K562 (cell line): ENCODE measurements around the gene SHISA6.

Source experiments
- KLF13 ChIP-seq: fragments of 450-650 bp; IDR thresholded peaks from 2 replicates; pipeline ENCODE4 v1.6.1; 2016; ENCODE audit warnings: missing genetic modification characterization, low read depth, mild to moderate bottlenecking, missing compliant biosample characterization, moderate library complexity, borderline replicate concordance
- MTA1 ChIP-seq: fragments of 450-650 bp; IDR thresholded peaks from 2 replicates; pipeline ENCODE4 v1.6.1; 2017; ENCODE audit warnings: borderline replicate concordance
- STAT5B ChIP-seq: fragments of 250-450 bp; sonication (Bioruptor Pico); IDR thresholded peaks from 2 replicates; pipeline ENCODE4 v1.8.0; 2021; ENCODE audit warnings: mild to moderate bottlenecking, inconsistent platforms

DNA sequence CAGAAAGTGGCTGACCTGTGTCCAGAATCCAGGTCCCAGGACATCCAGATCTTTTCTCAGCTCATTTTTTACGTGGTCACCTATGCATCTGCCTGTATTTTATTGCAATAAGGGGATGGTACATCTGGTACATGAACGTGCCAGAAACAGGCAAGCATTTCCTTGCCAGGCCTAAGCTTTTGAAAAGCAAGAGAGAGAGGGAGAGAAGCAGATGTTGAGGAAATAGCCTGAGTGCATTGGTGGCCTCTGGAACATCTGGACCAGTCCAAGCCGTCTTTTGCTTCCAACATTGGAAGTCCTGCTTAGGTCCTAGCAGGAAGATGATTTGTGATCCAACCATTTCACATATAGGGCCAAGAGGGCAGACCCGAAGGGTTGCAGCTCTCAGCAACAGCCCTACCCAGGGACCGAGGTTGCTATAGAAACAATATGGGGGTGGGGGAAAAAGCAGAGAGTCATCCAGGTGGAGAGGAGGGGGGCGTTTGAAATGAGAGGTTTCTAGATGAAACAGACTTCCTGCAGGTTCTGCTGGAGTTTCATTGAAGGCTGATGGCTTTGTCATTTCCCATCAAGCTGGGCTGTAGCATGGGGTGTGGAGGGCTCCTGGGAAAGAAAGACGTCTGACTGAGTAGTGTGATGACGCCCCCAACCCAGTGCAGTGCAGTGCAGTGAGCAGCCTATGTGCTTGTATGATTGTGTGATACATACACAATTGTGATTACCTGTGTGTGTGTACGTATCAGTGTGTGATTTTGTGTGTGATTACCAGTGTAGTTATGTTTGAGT lies 61.6 kb downstream of the SHISA6 start:
- TF ChIP-seq STAT5B (CRISPR knock-in tag) (no peak), KLF13 (no peak), MTA1 (no peak)
